NCI-H748 treated with DMSO at 0.1 percent for 48 hours (cell line): ENCODE data around the gene OPCML.

ENCODE experiments used
- DNase-seq: peaks from one replicate; lab custom pipeline; 2025; lab: John Stamatoyannopoulos, UW

OPCML gene

DNA sequence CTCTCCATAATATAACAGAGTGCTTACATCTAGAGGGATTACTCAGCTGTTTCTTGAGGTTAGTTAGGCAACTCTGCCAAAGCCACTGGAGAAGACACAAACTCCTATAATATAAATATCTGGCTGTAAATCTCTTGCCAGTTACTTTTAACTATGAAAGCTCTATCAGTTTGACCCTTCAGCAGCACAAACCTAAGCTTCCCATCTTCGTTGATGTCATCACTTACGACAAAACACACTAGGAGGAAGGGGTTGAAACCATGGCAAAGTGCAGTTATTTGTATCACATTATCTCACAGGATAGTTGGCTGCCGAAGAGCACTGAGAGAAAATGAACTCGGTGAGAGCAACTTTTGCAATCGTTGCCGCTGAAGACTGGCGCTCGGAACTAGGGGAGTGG, 922.1 kb downstream of the OPCML start:
- DNase-seq, result no peak

DNA sequence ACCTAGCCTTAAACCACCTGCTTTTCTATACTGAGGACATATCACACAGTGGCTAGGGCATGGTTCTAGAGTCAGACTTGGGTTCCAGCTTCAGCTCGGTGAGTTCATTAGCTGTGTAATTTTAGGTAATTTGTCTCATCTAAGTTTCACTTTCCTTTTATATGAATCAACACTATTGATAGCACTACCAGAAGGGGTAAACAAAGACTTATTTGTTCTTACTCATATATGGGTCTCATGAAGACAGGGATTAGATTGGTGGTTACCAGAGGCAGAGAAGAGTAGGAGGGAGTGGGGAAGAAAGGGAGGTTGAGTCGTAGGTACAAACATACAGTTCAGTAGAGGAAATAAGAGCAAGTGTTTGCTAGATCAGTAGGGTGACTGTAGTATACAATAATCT, 924.7 kb downstream of the OPCML start:
- no peak for DNase-seq

DNA sequence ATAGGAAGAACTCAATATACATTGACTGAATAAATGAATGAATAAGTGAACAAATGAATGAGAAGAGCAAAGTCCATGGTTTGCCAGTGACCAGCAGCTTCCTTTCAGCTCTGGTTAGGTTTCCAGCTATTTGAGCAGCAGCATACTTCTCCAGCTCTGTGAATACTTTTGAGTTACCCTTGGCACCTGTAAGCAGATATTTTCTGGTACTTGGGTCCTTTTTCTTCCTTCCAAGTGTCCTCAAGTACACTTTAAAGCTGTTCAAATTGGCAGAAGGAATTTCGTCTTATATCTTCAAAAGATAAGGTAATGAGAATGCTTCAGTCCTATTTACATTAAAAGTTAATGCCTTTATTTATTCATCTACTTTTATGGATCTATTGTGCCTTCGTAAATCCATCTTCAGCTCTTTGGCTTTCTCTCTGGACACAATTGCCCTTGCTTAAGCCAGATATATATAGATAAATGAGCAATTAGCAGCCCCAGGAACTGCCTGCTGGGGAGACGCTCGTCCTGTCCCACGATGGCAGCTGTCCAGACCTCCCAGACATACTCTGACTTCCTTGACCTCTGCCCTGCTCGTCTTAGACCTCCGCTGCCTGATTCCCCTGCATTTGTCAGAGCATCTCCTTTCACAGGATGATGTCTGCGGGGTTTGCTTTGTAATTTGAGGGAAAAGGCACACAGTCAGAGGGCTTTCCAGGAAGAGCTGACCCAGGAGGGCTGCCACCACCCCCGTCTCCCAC, 926.3 kb downstream of the OPCML start:
- no peak for DNase-seq

DNA sequence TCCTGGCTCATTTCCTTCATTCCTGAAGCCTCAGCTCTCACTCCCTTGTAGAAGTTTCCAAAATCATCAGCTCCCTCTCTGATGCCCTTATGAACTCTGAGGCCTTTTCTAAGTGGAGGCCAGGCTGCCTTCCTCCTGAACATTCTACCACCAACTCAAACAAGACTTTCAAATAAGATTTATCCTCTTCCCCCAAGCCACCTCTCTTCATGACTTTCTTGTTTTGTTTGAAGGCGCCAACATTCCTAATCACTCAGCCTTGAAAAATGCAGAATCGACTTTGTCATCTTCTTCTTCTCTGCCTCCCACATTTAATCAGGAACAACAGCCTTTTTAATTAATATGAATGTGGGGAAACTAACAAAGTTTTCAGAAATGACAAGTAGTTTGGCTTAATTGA, 927.9 kb downstream of the OPCML start:
- DNase-seq, result no peak

DNA sequence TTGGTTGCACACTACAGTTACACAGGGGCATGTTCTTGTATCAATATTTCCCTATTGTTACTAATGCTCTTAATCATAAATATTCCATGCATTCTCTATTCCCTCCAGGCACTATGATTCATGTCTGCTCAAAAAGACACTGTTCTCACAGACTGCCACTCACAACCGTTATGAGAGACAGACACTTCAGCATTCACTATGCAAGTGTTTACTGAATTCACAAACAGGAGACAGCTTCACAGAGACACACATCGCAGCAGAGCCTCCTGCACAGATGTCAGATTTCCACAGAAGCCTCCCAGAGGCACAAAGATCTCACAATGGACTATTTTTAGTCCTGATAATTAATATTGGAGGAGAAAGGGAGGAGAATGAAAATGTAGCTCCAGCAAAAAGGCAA, 930.4 kb downstream of the OPCML start:
- DNase-seq, result no peak

DNA sequence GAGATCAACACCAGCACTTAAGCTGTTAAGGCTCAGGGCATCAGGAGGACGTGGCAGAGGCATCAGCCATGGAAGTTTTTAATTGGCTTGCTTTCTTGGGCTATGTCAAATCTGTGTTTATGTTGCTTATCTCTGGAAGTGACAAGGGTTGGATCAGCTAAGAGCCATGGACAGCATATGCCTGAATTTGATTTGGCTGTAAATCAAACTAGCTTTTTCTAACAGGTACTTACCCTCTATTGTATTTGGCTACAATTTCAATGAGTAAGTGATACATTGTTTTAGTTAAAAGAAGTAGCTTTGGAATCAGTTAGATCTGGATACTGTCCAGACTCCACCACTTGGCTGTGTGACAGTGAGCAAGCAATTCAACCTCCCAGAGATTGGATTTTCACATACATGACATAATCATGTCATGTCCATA, 936.6 kb downstream of the OPCML start:
- DNase-seq, result no peak

DNA sequence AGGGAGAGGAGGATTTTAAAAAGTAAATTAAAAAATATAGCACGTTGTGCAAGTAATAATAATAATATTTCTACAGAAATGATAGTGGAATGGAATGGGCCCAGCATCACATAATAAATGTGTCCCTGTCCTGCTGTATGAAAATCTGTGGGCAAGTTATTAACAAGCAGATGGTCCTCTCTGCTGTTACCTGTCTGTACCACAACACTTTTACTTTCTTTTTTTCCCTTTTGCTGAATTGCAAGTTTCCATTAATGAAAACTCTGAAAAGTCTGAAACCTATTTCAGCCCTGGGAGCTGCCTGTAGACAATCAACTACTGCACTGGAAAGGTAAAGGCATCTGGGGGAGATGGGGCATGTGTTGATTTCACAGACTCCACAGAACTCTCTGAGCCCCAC, 937.1 kb downstream of the OPCML start:
- no peak for DNase-seq

DNA sequence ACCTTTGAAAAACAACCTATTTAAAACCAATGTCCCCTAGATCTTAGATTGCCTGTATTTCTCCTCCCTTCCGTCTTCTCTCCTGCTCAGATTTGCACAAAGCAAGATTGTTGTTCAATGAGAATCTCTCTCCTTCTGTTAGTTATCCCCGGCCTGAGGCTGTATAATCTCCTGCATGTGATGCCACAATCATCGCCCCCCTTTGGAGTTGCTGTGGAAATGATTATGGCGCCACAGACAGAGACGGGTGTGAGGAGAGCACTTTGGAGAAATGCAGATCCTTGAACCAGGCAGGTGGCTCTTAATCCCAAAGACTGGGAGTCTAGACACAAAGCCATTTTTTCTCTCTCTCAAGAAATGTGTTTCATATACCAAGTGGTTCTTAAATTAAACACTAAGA, 941.3 kb downstream of the OPCML start:
- no peak for DNase-seq

DNA sequence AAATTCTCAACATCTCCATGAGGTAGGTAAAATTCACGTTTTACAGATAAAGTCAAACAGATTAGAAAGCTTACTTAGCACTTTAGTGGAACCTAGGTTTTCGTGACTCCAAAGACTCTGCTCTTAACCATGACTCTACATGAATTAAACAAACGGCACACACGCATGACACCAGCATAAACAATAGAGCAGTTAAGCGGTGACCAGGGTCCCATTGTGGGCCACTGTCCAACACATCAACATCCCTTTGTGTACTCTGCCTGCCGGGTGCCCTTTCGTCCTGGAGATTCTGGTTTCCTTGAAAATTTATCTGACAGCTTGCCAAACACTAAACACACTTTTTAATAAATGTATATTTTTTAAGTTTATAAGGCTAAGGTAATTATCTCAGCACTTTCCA, 941.7 kb downstream of the OPCML start:
- DNase-seq, result peak; percentile 23

DNA sequence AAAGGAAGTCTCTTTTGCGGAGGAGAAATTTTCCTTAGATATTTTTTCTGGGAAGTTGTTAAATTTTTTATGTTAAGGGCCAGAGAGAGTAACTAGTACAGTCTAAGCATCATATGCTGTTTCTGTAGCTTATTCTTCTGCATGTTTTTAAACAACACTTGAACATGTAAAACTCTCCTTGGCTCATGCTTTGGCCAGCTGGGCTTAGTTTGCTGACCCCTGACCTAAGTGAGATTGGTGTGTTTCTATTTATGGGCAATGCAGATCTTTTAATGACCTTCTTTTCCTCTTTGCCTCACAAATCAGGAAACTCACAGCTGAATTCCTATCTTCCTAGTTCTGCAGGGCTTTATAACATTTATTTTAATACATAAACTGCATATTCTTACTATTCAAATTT, 942.5 kb downstream of the OPCML start:
- DNase-seq, result no peak

DNA sequence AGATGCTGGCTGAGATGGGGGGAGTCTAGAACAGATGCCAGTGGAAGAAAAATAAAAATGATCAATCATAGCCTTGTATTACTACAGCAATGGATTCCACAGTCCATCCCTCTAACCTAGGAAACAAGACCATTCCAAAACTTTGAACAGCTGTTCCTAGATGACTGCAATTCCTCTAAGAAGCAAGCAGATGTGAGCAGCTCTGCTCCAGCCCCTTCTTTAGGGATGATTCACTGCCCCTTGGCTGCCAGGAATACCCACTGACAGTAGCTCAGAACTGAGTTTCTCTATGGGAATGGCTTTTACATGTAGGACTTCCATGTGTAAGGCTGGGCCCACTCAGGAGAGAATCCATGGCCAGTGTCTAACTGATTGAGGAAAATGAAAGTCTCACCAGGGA, 943.9 kb downstream of the OPCML start:
- DNase-seq, result no peak

DNA sequence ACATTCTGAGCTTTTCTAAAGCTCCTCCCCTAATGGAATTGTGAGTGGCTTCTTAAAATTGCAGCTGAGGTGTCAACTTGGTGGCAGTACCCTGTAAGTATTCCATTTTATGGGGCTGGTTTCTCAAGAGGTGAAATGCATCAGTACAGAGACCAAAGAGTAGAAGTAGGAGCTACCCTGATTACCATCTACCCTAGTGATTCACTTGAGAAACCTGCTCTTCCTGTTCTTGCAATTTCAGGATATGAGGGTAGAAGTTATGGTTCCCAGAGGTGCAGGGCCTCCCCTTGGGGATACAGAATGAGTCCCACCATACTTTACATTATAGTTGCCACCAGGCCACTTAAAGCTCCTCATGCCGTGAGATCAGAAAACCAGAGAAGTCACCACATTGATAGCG, 944.6 kb downstream of the OPCML start:
- DNase-seq, result no peak

DNA sequence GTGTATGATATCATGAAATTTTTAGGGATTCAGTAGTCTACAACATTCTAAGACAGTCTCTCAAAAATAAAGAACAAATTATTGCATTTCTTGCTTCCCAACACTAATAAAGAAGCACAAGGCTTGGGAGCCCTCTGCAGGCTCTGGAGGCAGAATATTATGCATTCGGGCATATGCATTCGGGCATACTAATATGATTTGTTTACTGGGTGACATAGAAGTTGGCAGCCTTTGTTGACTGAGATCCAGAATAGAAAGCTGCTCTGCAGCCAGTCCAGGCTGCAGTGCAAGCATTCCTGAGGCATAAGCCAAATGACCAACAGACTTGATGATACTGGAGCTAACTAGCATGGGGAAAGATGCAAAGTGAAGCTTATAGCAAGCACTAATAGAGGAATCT, 945.5 kb downstream of the OPCML start:
- no peak for DNase-seq

DNA sequence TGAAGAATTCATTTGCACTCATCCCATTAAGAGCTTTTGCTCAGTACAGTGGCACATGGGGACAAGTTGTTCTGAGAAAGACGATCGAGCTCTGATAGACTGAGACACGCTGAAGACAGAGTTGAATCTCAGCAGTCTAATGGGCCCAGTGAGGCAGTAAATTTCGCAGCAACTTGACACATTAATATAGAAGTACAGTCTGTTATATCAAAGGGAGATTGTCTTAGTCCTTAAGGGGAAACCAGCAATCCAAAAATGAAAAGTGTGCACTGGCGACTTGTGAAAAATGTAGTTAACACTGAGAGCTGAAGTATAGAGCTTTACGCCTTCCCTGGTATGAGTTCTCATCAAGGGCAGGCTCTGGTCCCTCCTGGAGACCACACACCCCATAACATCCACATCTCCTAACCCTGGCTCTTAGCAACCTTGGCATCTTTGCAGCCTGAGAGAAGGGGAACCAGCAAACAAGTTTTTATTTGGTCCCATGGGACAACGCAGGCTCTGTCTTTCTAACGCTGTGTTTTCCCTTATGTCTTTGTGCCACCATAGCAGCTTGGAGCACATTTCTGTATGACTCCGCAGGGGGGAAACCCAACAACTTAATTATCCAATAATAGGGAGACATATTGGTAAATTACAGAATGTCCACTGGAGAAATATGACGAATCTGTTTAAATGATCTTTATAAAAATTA, 952.5 kb downstream of the OPCML start:
- no peak for DNase-seq

DNA sequence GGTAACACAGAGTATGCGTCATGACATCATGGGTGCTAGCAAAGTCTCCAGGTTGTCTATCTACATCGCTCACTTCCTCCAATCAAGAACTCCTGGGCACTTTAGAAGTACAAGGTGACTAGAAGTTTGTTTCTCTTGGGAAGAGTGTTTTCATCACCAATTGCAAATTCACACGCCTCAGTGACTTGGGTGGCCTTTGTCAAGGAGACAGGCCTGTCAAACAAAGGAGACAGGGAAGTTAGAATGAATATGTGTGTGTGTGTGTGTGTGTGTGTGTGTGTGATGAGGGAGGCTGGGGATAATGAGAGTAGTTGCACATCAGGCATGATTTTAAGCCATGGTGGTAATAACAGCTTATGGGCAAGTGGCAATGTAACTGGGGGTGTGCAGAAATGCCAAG, 953.2 kb downstream of the OPCML start:
- DNase-seq, result no peak

DNA sequence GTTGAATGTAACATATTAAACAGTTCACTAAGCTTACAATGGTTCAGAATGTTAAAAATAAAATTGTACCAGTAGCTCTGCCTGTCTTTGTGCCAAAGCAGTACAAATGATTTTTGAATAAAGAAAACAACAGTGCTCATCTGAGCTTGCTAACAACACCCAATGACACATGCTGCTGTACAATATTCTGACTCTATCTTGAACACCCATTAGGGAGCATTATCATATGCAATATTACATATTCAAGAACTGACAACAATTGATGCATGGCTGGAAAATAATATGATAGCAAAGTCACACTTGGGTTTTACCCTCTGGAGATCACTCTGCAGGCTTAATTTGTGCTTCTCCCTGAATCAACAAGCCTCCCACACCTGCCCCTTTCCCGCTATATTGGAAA, 953.7 kb downstream of the OPCML start:
- DNase-seq, result no peak

DNA sequence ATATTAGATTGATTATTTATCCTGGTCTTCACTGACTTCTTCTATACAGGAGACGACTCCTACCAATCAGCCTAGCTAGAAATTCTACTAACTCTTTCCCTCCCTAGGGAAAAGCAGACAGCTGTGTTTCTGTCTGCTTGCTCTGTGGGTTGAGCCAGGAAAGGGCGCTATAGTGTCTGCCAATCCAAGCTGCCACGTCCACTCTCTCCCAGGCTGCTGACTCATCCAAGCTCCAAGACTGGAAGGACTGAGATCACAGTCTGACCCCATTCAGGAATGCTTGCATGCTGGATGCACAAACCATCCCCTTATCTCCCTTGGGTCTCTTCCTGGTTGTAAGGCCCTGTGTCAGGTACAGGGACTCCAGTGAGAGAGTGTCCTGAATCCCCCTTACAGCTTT, 955.6 kb downstream of the OPCML start:
- no peak for DNase-seq

DNA sequence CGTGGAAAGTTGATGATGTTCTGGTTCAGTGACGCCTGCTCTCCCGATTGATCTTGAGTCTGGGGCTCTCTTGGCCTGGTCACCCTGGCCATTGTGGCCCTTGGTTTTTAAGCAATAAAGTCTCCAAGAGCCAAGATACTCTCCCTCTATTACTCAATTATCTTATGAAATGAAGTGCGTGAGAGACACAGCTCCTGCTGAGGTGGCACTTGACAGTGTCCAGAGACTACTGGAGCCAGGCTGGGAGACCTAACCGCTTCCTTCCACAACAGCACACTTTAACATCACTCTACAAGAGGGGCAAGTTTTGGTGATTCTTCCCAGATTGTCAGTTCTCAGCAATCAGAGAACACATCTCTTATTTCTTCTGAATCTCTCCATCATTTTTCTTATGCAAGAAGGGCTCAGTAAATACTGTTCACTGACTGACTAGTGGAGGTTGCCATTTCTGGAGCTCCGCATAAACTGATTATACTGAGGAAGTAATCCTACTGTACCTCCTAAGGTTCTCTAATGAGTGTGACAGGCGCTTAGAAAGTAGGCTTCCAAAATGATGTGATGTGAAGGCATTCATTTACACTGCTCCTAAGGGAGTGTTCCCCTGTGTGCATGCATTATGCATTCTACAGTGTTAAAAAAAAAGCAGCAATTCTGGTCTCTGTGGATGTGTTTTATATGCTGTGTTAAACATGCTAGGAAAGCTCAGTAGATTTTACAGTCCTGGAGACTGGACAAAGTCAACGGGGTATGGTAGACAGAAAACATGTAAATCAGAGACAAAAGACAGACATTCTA, 968.0 kb downstream of the OPCML start:
- no peak for DNase-seq

DNA sequence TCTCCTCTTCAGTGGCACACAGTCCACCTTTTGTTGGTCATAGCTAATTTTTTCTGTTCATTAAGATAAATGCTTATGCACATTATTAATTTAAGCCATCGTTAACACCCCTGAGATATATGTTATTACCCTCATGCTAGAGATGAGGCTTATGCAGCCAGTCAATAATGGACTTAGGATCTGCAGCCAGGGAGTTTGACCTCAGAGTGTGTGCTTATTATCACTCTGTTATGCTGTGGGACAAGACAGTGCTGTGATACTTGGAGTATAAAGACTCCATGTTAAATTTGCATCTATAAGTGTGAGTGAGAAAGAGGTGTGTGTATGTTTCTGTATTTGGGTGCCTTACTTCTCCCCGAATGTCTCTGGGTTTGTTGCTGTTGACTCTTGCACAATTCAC, 969.3 kb downstream of the OPCML start:
- DNase-seq, result no peak

DNA sequence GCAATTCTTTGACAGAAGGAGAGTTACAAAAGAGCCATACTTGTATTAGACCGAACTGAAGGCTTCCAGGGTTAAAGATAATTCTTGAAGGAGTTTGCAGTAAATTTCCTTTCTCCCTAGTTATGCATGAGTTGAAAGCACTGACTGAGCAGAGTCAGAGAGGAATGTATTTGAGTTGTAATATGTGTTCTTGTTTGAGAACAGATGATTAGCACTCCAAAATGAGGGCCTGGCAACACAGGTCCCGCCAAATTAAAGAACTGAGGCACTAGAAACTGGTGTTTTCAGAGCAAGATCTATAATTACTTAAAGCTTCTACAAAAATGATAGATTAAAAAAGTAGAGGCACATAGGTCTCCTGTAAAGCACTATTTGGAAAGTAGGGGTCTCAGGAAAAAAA, 970.4 kb downstream of the OPCML start:
- no peak for DNase-seq

DNA sequence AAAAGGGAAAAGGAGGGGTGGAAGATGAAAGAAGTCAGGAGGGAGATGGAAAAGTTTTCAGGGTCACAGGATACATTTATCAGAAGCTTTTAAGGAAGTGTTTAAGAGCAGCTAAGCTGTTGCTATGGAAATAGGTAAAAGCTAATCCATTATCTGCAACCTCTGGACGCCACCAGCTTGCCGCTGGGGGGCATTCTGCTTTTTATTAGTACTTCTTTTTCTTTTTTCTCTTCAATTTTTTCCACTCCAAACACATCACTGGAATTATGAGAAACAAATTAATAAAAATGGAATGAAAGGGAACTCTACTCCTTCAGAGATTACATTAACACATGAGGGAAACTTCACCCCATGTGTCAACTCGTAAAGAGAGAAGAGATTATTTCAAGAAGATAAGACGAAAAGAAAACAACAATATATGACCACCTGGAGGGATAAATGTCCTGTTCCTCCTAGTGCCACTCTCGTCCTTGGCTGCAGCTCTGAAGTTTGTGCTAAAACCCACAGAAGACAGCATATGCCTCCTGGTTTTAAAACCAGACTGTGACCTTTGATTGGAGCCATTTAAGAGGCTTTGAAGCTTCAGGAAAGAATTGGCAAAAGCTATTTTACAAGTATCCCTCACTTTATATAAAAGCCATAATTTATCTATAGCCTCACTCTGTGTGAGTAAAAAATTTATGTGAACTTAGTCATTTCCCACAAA, 972.8 kb downstream of the OPCML start:
- no peak for DNase-seq

DNA sequence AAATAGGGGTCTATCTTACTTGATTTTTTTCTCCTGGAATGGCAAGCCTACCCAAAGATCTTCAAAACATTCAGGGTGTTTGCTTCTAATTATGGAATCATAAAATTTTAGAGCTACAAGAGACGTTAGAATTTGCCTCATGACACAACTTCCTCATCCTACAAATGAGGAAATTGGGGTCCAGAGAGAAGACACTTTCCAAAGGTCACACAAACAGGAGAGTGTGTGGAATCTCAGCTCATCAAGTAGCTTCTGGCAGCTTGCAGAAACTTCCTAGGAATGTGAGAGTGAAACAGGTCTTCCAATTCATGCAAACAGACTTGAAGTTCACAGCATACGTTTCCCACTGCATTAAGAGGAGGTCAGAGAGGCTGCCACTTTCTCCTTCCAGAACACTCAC, 976.0 kb downstream of the OPCML start:
- no peak for DNase-seq

DNA sequence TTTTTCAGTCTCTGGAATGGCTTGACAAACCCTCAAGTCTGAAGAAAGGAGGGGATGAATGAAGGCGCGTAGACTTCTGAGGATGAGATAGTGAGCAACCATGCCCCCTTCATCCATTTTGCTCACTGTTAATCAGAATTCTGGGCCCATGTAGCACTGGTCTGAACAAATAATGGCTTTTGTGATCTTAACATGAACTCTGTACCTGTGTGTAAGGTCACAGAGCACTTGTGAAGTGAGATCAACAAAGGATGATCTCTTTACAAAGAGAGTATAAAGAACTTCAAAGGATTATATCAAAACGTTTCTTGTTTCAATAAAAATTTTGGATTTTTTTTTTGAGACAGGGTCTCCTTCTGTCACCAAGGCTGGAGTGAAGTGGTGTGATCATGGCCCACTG, 976.7 kb downstream of the OPCML start:
- no peak for DNase-seq
